Stimulated activated CD8-positive, alpha-beta memory T cell treated with anti-CD3 and anti-CD28 coated beads, Interleukin-4, amount 100 ng/mL, for 1 hour (primary cell): ENCODE data around the gene FETUB.

Source experiments
- DNase-seq, 2 donors: peaks; one replicate each; pipeline ENCODE4 v3.0.0-alpha.2; 2020; ENCODE audit warnings: low read depth in 2 of 2, low spot score in 1 of 2

FETUB gene

GRCh38 chr3:186639778-186640472 is at the start of gene FETUB:
TSS of gene FETUB (plus strand) at chr3:186640399. CDS start at chr3:186640461, 62 bp downstream.
- no peak for DNase-seq

GRCh38 chr3:186590580-186591295 is 49.5 kb upstream of the FETUB start:
- DNase-seq, result no peak

GRCh38 chr3:186592682-186593081 is 47.5 kb upstream of the FETUB start:
- no peak for DNase-seq

DNA sequence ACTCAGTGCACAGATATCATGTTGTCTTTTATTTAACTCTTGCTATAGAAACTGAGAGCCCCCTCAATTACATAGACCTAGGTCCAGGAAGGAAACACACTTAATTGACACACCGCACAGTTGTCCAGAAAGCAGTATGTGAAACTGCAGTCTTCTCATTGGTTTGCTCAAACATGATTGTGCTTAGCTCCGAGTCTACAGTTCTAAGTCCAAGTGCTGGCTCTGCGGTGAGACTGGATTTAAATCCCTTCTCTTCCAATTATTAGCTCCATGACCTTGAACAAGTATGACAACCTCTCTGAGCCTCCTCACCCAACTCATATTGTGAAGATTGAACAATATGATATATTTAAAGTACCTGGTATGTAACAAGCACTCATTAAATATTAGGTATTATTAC is 46.3 kb upstream of the FETUB start:
- no peak for DNase-seq

GRCh38 chr3:186594591-186595113 is 45.5 kb upstream of the FETUB start:
- no peak for DNase-seq

GRCh38 chr3:186596568-186597287 is 43.5 kb upstream of the FETUB start:
- no peak for DNase-seq

DNA sequence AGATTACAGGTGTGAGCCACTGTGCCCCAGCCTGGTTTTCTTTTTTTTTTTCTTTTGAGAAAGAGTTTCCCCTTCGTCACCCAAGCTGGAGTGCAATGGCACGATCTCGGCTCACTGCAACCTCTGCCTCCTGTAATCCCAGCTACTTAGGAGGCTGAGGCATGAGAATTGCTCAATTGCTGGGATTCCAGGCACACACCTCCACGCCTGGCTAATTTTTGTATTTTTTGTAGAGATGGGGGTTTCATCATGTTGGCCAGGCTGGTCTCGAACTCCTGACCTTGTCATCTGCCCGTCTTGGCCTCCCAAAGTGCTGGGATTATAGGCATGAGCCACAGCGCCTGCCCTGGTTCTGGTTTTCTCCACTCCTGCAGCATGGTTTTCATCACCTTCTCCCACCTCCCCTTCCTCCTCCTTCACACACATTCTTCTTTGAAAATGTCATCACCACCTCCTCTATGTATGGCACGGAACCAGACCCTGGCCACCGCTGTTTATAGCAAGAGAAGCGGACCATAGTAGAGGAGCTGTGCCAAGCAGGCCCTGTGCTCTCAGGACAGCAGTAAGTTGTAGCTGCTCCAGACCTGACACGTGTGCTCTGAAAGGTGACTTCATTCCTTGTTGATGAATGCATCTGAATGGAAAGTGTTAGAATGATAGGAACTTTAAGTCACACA is 42.0 kb upstream of the FETUB start:
- DNase-seq, result no peak

- no peak for DNase-seq
Observed at GRCh38 chr3:186598794-186599141, 41.4 kb upstream of the FETUB start.

- DNase-seq, result no peak
Observed at GRCh38 chr3:186599142-186599784, 40.9 kb upstream of the FETUB start.

GRCh38 chr3:186599785-186600166 is 40.4 kb upstream of the FETUB start:
- no peak for DNase-seq

GRCh38 chr3:186600896-186601295 is 39.3 kb upstream of the FETUB start:
- no peak for DNase-seq

GRCh38 chr3:186603159-186603558 is 37.0 kb upstream of the FETUB start:
- DNase-seq, result no peak

DNA sequence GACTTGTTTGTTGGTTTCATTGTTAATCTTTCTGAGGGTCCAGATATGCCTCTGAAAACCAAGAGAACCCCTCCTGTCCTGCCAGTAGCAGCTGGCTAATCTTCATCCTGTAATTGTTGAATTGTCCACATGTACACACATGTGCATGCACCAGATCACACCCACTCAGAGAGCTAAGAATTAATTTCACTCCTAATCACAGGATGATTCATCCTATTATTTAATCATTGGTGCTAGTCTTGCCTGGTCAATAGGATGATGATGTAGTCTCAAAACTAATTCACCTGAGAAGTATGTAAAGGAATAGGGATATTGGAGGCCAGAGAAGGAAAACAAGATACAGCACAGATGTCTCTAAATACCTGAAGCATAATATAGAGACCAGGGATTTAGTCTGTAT is 35.1 kb upstream of the FETUB start:
- DNase-seq, result no peak

DNA sequence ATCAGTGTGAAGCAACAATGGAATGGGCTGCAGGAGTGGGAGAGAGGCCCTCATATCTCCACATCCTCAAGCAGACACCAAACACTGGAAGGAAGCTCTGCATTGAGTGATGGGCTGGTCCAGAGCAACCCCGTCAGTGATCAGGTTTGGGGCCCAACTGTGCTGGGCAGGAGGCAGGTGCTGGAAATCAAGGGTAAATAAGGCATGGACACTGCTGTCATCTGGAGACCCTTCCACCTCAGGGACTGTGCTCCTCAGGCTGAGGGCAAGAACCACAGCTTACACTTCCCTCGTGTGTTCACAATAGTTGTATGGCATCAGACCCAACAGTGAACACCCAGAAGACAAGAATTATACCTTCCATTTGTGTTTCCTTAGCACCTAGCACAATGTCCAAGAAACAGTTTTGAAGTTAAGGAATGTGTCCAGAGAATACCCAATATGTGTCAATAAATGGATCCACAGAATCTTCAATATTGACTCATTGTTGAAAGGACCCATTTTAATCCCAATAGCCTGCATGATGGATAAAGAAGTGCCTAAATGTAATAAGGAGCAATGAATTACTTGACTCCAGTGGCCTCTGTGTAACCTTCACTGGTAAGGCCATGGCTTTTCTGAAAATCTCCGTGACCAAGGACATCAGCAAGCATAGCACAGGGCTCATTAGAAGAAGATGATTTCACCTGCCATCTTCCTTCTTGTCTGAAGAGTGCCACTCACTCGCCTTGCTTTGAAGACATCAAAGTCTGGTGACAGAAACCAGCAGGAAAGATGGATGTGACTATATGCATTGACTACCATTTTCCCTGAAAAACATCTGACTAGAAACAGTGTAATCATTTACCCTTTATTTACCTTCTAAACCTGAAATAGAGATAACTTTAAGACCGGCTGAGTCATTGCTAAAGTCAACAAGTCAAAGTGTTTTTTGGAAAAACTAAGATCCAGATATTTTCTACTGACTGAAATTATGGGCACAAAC is 34.3 kb upstream of the FETUB start:
- no peak for DNase-seq

DNA sequence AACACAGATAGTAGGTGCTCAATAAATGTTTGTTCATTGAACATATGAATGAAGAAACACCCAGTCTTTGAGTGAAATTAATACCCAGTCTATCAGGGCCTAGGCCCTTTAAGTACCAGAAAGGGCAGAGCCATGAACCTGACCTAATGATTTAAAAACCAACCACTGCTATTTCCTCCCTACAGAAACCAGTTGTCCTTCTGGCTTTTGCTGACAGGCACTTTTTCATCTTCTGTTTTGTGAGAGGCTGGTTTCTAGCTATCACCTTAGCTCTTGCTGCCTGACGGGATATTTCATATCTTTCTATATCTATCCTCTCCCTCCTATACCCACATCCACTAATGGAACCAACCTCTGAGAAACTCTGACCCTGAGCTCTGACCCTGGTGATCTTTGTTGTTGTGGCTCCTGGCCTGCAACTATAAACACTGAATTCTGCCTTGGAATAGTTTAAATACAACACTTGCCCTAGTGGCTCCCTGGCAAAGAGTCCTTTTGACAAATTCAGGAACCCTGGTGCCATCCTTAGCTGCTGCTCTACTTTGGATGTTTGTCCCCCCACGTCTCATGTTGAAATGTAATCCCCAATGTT is 31.5 kb upstream of the FETUB start:
- no peak for DNase-seq

GRCh38 chr3:186609247-186609868 is 30.8 kb upstream of the FETUB start:
- no peak for DNase-seq

GRCh38 chr3:186612065-186612464 is 28.1 kb upstream of the FETUB start:
- DNase-seq, result no peak

GRCh38 chr3:186612721-186613636 is 27.2 kb upstream of the FETUB start, which contains the start of gene AHSG:
TSS of gene AHSG (plus strand) at chr3:186613060. CDS start at chr3:186613142, 82 bp downstream.
- DNase-seq, result no peak
